CD4-positive, alpha-beta T cell treated with Interleukin-15 for 4 hours (primary cell): ENCODE data around the gene CNN1.

Experiments
- DNase-seq: peaks from one replicate; pipeline ENCODE4 v3.0.0-alpha.2; 2020; ENCODE audit warnings: low spot score

CNN1 gene

GRCh38 chr19:11538232-11539036 is at the start of gene CNN1:
Gene CNN1 (plus strand): TSS chr19:11538851. CDS start chr19:11538928, 77 bp downstream.
- no peak for DNase-seq

GRCh38 chr19:11489378-11489777 is 49.3 kb upstream of the CNN1 start:
- DNase-seq: no peak

GRCh38 chr19:11494634-11495285 is 43.9 kb upstream of the CNN1 start:
- DNase-seq: no peak

- DNase-seq: no peak
Observed at GRCh38 chr19:11495481-11495880, 43.2 kb upstream of the CNN1 start.

- no peak for DNase-seq
Observed at GRCh38 chr19:11495885-11496284, 42.8 kb upstream of the CNN1 start.

- DNase-seq: peak; percentile 57
Observed at GRCh38 chr19:11496391-11497163, 42.1 kb upstream of the CNN1 start.

- DNase-seq: no peak
Observed at GRCh38 chr19:11499220-11499726, 39.4 kb upstream of the CNN1 start.

GRCh38 chr19:11499890-11500420 is 38.7 kb upstream of the CNN1 start:
- no peak for DNase-seq

- DNase-seq: no peak
Observed at GRCh38 chr19:11504502-11505031, 34.1 kb upstream of the CNN1 start.

- peak; percentile 95 for DNase-seq
Observed at GRCh38 chr19:11505032-11505503, 33.6 kb upstream of the CNN1 start.

GRCh38 chr19:11505504-11506100 is 33.0 kb upstream of the CNN1 start, which contains the start of gene ZNF653:
Gene ZNF653 (minus strand): TSS chr19:11505839. CDS start chr19:11505786, 53 bp downstream.
- DNase-seq: peak; percentile 96

GRCh38 chr19:11506101-11506555 is 32.5 kb upstream of the CNN1 start:
- DNase-seq: no peak

- no peak for DNase-seq
Observed at GRCh38 chr19:11506967-11507366, 31.7 kb upstream of the CNN1 start.

- no peak for DNase-seq
Observed at GRCh38 chr19:11507370-11508078, 31.1 kb upstream of the CNN1 start.

- no peak for DNase-seq
Observed at GRCh38 chr19:11510444-11510843, 28.2 kb upstream of the CNN1 start.

GRCh38 chr19:11513946-11514345 is 24.7 kb upstream of the CNN1 start:
- no peak for DNase-seq

GRCh38 chr19:11519138-11519537 is 19.5 kb upstream of the CNN1 start:
- DNase-seq: no peak

- DNase-seq: peak; percentile 95
Observed at GRCh38 chr19:11528551-11529341, 9.9 kb upstream of the CNN1 start, which contains the start of gene ECSIT. Gene ECSIT (minus strand): TSS chr19:11529134. CDS start chr19:11519170, 9,964 bp downstream.

GRCh38 chr19:11530432-11530831 is 8.2 kb upstream of the CNN1 start:
- DNase-seq: peak; percentile 14

GRCh38 chr19:11534538-11534937 is 4.1 kb upstream of the CNN1 start:
- no peak for DNase-seq
